GM12873 (cell line): ENCODE data around the gene ENTPD1.

Experiments
- TF ChIP-seq, protein P1 (sequence below): IDR thresholded peaks from 2 replicates; pipeline ENCODE4 v1.5.1; 2012; ENCODE audit warnings: low read depth, mild to moderate bottlenecking, moderate library complexity, low read length, control low read depth; ENCODE audit not compliant: insufficient read depth; ENCODE audit errors: missing control alignments

Gene ENTPD1

GRCh38 chr10:95873139-95873538, 117.2 kb downstream of the ENTPD1 start:
- TF ChIP-seq, protein P1, sequence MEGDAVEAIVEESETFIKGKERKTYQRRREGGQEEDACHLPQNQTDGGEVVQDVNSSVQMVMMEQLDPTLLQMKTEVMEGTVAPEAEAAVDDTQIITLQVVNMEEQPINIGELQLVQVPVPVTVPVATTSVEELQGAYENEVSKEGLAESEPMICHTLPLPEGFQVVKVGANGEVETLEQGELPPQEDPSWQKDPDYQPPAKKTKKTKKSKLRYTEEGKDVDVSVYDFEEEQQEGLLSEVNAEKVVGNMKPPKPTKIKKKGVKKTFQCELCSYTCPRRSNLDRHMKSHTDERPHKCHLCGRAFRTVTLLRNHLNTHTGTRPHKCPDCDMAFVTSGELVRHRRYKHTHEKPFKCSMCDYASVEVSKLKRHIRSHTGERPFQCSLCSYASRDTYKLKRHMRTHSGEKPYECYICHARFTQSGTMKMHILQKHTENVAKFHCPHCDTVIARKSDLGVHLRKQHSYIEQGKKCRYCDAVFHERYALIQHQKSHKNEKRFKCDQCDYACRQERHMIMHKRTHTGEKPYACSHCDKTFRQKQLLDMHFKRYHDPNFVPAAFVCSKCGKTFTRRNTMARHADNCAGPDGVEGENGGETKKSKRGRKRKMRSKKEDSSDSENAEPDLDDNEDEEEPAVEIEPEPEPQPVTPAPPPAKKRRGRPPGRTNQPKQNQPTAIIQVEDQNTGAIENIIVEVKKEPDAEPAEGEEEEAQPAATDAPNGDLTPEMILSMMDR: no peak

GRCh38 chr10:95873651-95874050, 117.7 kb downstream of the ENTPD1 start:
- TF ChIP-seq, protein P1: no peak

GRCh38 chr10:95876756-95877155, 120.8 kb downstream of the ENTPD1 start:
- TF ChIP-seq, protein P1: no peak

DNA sequence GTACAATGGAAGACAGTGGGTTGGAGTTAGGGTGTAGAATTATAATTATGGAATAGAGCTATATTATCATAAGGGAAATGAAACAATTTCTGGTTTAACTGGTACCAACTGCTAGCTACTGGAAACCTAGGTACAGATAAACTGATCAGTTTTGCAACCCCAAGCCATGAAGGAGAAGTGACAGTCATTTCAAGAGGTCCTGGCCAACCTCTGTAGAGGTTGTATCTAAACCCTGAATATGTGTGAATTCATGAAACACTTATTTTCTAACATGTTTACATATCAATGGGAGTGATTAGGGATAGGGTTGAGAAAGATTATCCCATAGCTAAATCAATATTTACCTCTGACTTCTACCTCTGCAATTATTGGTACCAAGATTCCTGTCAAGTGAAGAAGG, 121.9 kb downstream of the ENTPD1 start:
- TF ChIP-seq, protein P1: no peak

- TF ChIP-seq, protein P1: no peak
Measured at GRCh38 chr10:95880704-95881103, 124.7 kb downstream of the ENTPD1 start.

- TF ChIP-seq, protein P1: no peak
Measured at GRCh38 chr10:95881316-95881715, 125.4 kb downstream of the ENTPD1 start.

GRCh38 chr10:95889830-95890229, 133.9 kb downstream of the ENTPD1 start:
- TF ChIP-seq, protein P1: no peak
